K562 (cell line): ENCODE measurements around the gene C2orf42. TPM values are rescaled to one million over a fixed set of nuclear protein-coding genes. Genes with fewer than 3 reads are reported as not detected.

Experiments used
- ARID3A ChIP-seq: IDR thresholded peaks from 2 replicates; pipeline ENCODE4 v1.6.1; 2012; ENCODE audit warnings: low read depth, low read length, improper control_type of control experiment, borderline replicate concordance
- DMBX1 ChIP-seq: fragments of 250-450 bp; sonication (Bioruptor Pico); IDR thresholded peaks from 2 replicates; pipeline ENCODE4 v1.8.0; 2022; ENCODE audit warnings: inconsistent platforms, mild to moderate bottlenecking, moderate library complexity, borderline replicate concordance
- EP400 ChIP-seq: fragments of 450-650 bp; IDR thresholded peaks from 2 replicates; pipeline ENCODE4 v1.6.1; 2017; ENCODE audit warnings: antibody characterized with exemption, mild to moderate bottlenecking, moderate library complexity
- FOXK2 ChIP-seq, 2 experiments: fragments of 450-650 bp; IDR thresholded peaks in 1 of 2; conservative IDR thresholded peaks in 1 of 2; 2 replicates each; pipeline ENCODE4 v1.6.1; 2016; ENCODE audit warnings: low read depth in 2 of 2, mild to moderate bottlenecking in 1 of 2
- HNRNPUL1 ChIP-seq: fragments of 200-400 bp; formaldehyde crosslinking; IDR thresholded peaks from 2 replicates; pipeline ENCODE4 v1.6.1; 2017; ENCODE audit warnings: low read length
- JUND ChIP-seq, 2 experiments: IDR thresholded peaks; 2 replicates in 1 of 2; 3 replicates in 1 of 2; pipeline ENCODE4 v1.6.1; 2011; ENCODE audit warnings: borderline replicate concordance in 2 of 2, low read depth in 2 of 2, low read length in 2 of 2, improper control_type of control experiment in 1 of 2, missing biosample characterization in 1 of 2, missing genetic modification characterization in 1 of 2, missing genetic modification reagents in 1 of 2
- KLF1 ChIP-seq: fragments of 450-650 bp; IDR thresholded peaks from 2 replicates; pipeline ENCODE4 v1.6.1; 2016; ENCODE audit warnings: missing genetic modification characterization, missing compliant biosample characterization
- NR4A1 ChIP-seq, 2 experiments: fragments of 250-450 bp in 1 of 2; fragments of 450-650 bp in 1 of 2; sonication (Bioruptor Pico) in 1 of 2; IDR thresholded peaks; 2 replicates each; pipeline versions ENCODE4 v1.4.0 to v1.6.1; 2016 to 2020; ENCODE audit warnings: mild to moderate bottlenecking in 2 of 2, missing compliant biosample characterization in 1 of 2, missing genetic modification characterization in 1 of 2, moderate library complexity in 1 of 2
- PHF8 ChIP-seq: fragments of 200-600 bp; sonication (generic); IDR thresholded peaks from 2 replicates; pipeline ENCODE4 v1.6.1; 2012; ENCODE audit warnings: mixed run types, mild to moderate bottlenecking, inconsistent platforms, low read length, moderate library complexity, borderline replicate concordance
- POLR2B ChIP-seq: fragments of 450-650 bp; IDR thresholded peaks from 2 replicates; pipeline ENCODE4 v1.6.1; 2018; ENCODE audit warnings: low read depth; ENCODE audit not compliant: partially characterized antibody
- YY1 ChIP-seq, 3 experiments: IDR thresholded peaks; 2 replicates each; pipeline ENCODE4 v1.6.1; 2011; ENCODE audit warnings: low read length in 2 of 3, mild to moderate bottlenecking in 2 of 3, moderate library complexity in 2 of 3, borderline replicate concordance in 1 of 3, control low read depth in 1 of 3, low read depth in 1 of 3; ENCODE audit not compliant: insufficient read depth in 3 of 3, insufficient replicate concordance in 2 of 3, control insufficient read depth in 1 of 3, insufficient read length in 1 of 3; ENCODE audit errors: extremely low read depth in 1 of 3
- ZNF224 ChIP-seq: sonication (generic); formaldehyde crosslinking; IDR thresholded peaks from 2 replicates; pipeline ENCODE4 v1.8.0; 2022; ENCODE audit warnings: mild to moderate bottlenecking, missing genetic modification reagents
- polyA plus RNA-seq, 8 experiments: library from polyadenylated mRNA; depleted of rRNA in 4 of 8; stranded (reverse) in 5 of 8; unstranded in 3 of 8; fragments of >200 nt; fragmentation: Nextera tagmentation in 2 of 8; fragmentation: Illumina TruSeq in 1 of 8; extraction: Ambion mirVana in 2 of 8; extraction: Trizol in 1 of 8; gene quantifications; 2 replicates each; pipeline versions ENCODE4 v1.2.1 to v1.2.3, GENCODE V29; 2011 to 2014; ENCODE audit warnings: inconsistent platforms in 1 of 8, missing spikeins in 1 of 8
- total RNA-seq, 7 experiments: library from RNA; depleted of rRNA in 6 of 7; stranded (reverse); fragments of >200 nt in 6 of 7; fragmentation: Illumina TruSeq in 2 of 7; extraction: Trizol in 2 of 7; gene quantifications; 2 replicates each; pipeline versions ENCODE4 v1.2.1 to v1.2.3, GENCODE V29; 2011 to 2021; ENCODE audit warnings: low replicate concordance in 1 of 7
- TF ChIP-seq, protein P1 (sequence below): fragments of 450-650 bp; IDR thresholded peaks from 2 replicates; pipeline ENCODE4 v1.6.1; 2018; ENCODE audit not compliant: partially characterized antibody
- TF ChIP-seq, protein P2 (sequence below): fragments of 450-650 bp; IDR thresholded peaks from 2 replicates; pipeline ENCODE4 v1.6.1; 2016
- TF ChIP-seq, protein P3 (sequence below): fragments of 450-650 bp; IDR thresholded peaks from 2 replicates; pipeline ENCODE4 v1.6.1; 2016; ENCODE audit warnings: antibody characterized with exemption

Gene C2orf42
- total and polyA plus RNA-seq, 9 of the 15 experiments (the other 6 are each of a cell fraction or from before 2014, with no cell fraction given) = 4.6 to 10.9 (median 7.5) TPM

DNA sequence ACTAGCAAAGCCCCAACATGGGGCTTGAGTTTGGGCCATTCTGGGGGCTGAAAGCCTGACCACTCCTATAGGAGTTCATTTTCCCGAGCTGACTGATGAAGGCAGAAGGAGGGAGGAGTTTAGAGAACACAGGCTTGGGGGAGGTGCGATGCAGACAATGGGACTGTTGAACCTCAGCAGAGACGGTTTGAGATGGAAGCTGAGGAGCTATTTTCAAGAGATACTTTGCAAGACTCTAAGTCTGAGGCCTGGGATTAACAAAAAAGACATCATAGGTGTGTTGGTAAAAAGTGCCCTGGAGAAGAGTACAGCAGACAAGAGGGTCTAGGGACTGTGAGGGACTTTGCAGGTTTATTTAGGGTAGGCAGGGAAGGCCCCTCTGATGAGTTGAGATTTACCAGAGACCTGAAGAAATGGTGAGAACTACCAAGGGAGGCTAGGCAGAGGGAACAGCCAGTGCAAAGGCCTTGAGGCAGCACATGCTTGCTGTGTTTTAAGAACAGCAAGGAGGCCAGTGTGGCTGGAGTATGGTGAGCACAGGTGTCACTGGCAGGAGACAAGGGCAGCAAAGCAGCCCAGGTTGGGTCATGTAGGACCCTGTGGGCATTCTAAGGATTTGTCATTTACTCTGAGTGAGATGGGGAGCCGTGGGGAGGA, 71.9 kb downstream of the C2orf42 start (continued):
- TF ChIP-seq, protein P1, sequence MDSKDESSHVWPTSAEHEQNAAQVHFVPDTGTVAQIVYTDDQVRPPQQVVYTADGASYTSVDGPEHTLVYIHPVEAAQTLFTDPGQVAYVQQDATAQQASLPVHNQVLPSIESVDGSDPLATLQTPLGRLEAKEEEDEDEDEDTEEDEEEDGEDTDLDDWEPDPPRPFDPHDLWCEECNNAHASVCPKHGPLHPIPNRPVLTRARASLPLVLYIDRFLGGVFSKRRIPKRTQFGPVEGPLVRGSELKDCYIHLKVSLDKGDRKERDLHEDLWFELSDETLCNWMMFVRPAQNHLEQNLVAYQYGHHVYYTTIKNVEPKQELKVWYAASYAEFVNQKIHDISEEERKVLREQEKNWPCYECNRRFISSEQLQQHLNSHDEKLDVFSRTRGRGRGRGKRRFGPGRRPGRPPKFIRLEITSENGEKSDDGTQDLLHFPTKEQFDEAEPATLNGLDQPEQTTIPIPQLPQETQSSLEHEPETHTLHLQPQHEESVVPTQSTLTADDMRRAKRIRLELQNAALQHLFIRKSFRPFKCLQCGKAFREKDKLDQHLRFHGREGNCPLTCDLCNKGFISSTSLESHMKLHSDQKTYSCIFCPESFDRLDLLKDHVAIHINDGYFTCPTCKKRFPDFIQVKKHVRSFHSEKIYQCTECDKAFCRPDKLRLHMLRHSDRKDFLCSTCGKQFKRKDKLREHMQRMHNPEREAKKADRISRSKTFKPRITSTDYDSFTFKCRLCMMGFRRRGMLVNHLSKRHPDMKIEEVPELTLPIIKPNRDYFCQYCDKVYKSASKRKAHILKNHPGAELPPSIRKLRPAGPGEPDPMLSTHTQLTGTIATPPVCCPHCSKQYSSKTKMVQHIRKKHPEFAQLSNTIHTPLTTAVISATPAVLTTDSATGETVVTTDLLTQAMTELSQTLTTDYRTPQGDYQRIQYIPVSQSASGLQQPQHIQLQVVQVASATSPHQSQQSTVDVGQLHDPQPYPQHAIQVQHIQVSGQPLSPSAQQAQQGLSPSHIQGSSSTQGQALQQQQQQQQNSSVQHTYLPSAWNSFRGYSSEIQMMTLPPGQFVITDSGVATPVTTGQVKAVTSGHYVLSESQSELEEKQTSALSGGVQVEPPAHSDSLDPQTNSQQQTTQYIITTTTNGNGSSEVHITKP = peak; percentile 47
- 0 out of 2 replicates have a peak, but pooled peaks have one; percentile 11 for TF ChIP-seq JUND (IDR thresholded peaks at IDR 0.05; ENCODE audit: borderline replicate concordance, low read depth, low read length)
- TF ChIP-seq JUND (tag; IDR thresholded peaks at IDR 0.05; ENCODE audit: borderline replicate concordance, low read depth, low read length) = no peak; the same call in 2 of the 3 replicates
- TF ChIP-seq, protein P2, sequence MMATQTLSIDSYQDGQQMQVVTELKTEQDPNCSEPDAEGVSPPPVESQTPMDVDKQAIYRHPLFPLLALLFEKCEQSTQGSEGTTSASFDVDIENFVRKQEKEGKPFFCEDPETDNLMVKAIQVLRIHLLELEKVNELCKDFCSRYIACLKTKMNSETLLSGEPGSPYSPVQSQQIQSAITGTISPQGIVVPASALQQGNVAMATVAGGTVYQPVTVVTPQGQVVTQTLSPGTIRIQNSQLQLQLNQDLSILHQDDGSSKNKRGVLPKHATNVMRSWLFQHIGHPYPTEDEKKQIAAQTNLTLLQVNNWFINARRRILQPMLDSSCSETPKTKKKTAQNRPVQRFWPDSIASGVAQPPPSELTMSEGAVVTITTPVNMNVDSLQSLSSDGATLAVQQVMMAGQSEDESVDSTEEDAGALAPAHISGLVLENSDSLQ = 0 out of 2 replicates have a peak, but pooled peaks have one; percentile 17
- TF ChIP-seq, protein P3, sequence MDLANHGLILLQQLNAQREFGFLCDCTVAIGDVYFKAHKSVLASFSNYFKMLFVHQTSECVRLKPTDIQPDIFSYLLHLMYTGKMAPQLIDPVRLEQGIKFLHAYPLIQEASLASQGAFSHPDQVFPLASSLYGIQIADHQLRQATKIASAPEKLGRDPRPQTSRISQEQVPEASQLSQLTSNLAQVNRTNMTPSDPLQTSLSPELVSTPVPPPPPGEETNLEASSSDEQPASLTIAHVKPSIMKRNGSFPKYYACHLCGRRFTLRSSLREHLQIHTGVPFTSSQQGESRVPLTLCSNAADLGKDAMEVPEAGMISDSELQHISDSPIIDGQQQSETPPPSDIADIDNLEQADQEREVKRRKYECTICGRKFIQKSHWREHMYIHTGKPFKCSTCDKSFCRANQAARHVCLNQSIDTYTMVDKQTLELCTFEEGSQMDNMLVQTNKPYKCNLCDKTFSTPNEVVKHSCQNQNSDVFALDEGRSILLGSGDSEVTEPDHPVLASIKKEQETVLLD = 0 out of 2 replicates have a peak, but pooled peaks have one; percentile 23
- TF ChIP-seq POLR2B = peak; percentile 41
- peak in 1 of 3 experiments; percentile 44 for TF ChIP-seq YY1 (IDR thresholded peaks at IDR 0.05; ENCODE audit: borderline replicate concordance in 1 of 3, control insufficient read depth in 1 of 3, extremely low read depth in 1 of 3, insufficient read depth in 3 of 3, insufficient read length in 1 of 3, insufficient replicate concordance in 2 of 3, low read depth in 1 of 3, low read length in 2 of 3)
- TF ChIP-seq FOXK2 (conservative IDR thresholded peaks at IDR 0.05 in 1 of 2, IDR thresholded peaks at IDR 0.05 in 1 of 2; ENCODE audit: low read depth in 2 of 2) = peak in 1 of 2 experiments; percentile 8; a peak in 3 of 4 replicates
- TF ChIP-seq PHF8 = peak; percentile 20; the same call in 1 of the 2 replicates
- TF ChIP-seq EP400 = no peak
- no peak for TF ChIP-seq ZNF224 (CRISPR knock-in tag)
- peak; percentile 42; the same call in 1 of the 2 replicates for TF ChIP-seq HNRNPUL1
- TF ChIP-seq NR4A1 (CRISPR knock-in tag; IDR thresholded peaks at IDR 0.05) = no peak
- no peak for TF ChIP-seq NR4A1 (tag; IDR thresholded peaks at IDR 0.05)
- no peak for TF ChIP-seq ARID3A
- no peak for TF ChIP-seq KLF1 (tag)
- no peak for TF ChIP-seq DMBX1 (CRISPR knock-in tag)
